HFFc6 (cell line): ENCODE measurements around the gene SRCIN1. TPM values are rescaled to one million over a fixed set of nuclear protein-coding genes. Genes with fewer than 3 reads are reported as not detected.

Experiments used
- DNase-seq: peaks from one replicate; pipeline ENCODE4 v3.0.0-alpha.2; 2018
- H3K27ac Mint-ChIP-seq: 2 replicates; pipeline ENCODE4 v1.8.0; 2020; ENCODE audit warnings: mild to moderate bottlenecking, mixed read lengths
- H3K27me3 Mint-ChIP-seq: 2 replicates; pipeline ENCODE4 v1.8.0; 2021; ENCODE audit warnings: mild to moderate bottlenecking, moderate library complexity, mixed read lengths; ENCODE audit not compliant: insufficient read depth
- H3K36me3 Mint-ChIP-seq: 2 replicates; pipeline ENCODE4 v1.8.0; 2021; ENCODE audit warnings: low read depth, mixed read lengths
- H3K4me1 Mint-ChIP-seq: 2 replicates; pipeline ENCODE4 v1.8.0; 2020; ENCODE audit warnings: low read depth, mixed read lengths
- H3K4me3 Mint-ChIP-seq: 2 replicates; pipeline ENCODE4 v1.8.0; 2020; ENCODE audit warnings: mild to moderate bottlenecking, moderate library complexity, mixed read lengths
- H3K9me3 Mint-ChIP-seq: 2 replicates; pipeline ENCODE4 v1.8.0; 2020; ENCODE audit warnings: mild to moderate bottlenecking, mixed read lengths
- CTCF ChIP-seq: fragments of 200-600 bp; sonication (generic); IDR thresholded peaks from 2 replicates; pipeline ENCODE4 v1.5.0; 2021; ENCODE audit warnings: antibody characterized with exemption, mild to moderate bottlenecking
- total RNA-seq, 6 experiments: library from RNA; stranded (reverse); fragmentation: NEBNext Ultra II Directional; extraction: Animal tissue kit (Norgen Biotek cat#: 25700); gene quantifications; 2 replicates in 1 of 6; 3 replicates in 5 of 6; pipeline ENCODE4 v1.2.3, GENCODE V29; 2021

SRCIN1 gene
- total RNA-seq, 6 experiments from 2014 or later, result not detected

- H3K4me3 Mint-ChIP-seq, result no peak overlapping the region
- no peak for DNase-seq
- no peaks in the 10 kb centered on the region for H3K36me3 Mint-ChIP-seq
- peaks cover 6% of the 10 kb centered on the region; the same call in 1 of the 2 replicates for H3K4me1 Mint-ChIP-seq
- TF ChIP-seq CTCF, result no peak
- H3K9me3 Mint-ChIP-seq, result no peaks in the 10 kb centered on the region
- peaks cover 22% of the 10 kb centered on the region for H3K27me3 Mint-ChIP-seq
- H3K27ac Mint-ChIP-seq, result no peak overlapping the region
Measured at GRCh38 chr17:38559880-38560230, 45.9 kb downstream of the SRCIN1 start.

GRCh38 chr17:38559051-38559879, 46.5 kb downstream of the SRCIN1 start:
- Mint-ChIP-seq H3K4me1 (peaks cover 10% of the 10 kb centered on the region), H3K27ac (no peak overlapping the region), H3K27me3 (peaks cover 21% of the 10 kb centered on the region), H3K9me3 (no peaks in the 10 kb centered on the region), H3K4me3 (peak overlapping the region; percentile 77), H3K36me3 (no peaks in the 10 kb centered on the region)
- peak; percentile 48 for DNase-seq
- no peak for TF ChIP-seq CTCF

- Mint-ChIP-seq H3K27ac (no peak overlapping the region), H3K36me3 (no peaks in the 10 kb centered on the region), H3K4me3 (peak overlapping the region; percentile 77), H3K9me3 (no peaks in the 10 kb centered on the region), H3K4me1 (peaks cover 12% of the 10 kb centered on the region), H3K27me3 (peaks cover 22% of the 10 kb centered on the region)
- TF ChIP-seq CTCF, result no peak
- no peak for DNase-seq
Measured at GRCh38 chr17:38558728-38559050, 47.1 kb downstream of the SRCIN1 start.

- H3K36me3 Mint-ChIP-seq, result no peaks in the 10 kb centered on the region
Measured at GRCh38 chr17:38557836-38558727, 47.7 kb downstream of the SRCIN1 start.

GRCh38 chr17:38557396-38557795, 48.4 kb downstream of the SRCIN1 start:
- H3K27me3 Mint-ChIP-seq, result peaks cover 28% of the 10 kb centered on the region
- no peak for DNase-seq
- H3K4me3 Mint-ChIP-seq, result peak overlapping the region; percentile 77
- no peak for TF ChIP-seq CTCF
- H3K27ac Mint-ChIP-seq, result no peak overlapping the region
- no peaks in the 10 kb centered on the region for H3K36me3 Mint-ChIP-seq
- no peaks in the 10 kb centered on the region for H3K9me3 Mint-ChIP-seq
- H3K4me1 Mint-ChIP-seq, result peaks cover 12% of the 10 kb centered on the region

More at GRCh38 chr17:38557836-38558727, 47.7 kb downstream of the SRCIN1 start:
- TF ChIP-seq CTCF, result peak; percentile 91
- Mint-ChIP-seq H3K27ac (no peak overlapping the region), H3K27me3 (peaks cover 27% of the 10 kb centered on the region), H3K9me3 (no peaks in the 10 kb centered on the region), H3K4me3 (peak overlapping the region; percentile 77), H3K4me1 (peaks cover 12% of the 10 kb centered on the region)
- peak; percentile 90 for DNase-seq
